Measurements from ENCODE around the gene C3orf20.

GRCh38 chr3:14689247-14689980 is 14.5 kb downstream of the C3orf20 start:
- TF ChIP-seq POLR2AphosphoS5 (IDR thresholded peaks at IDR 0.05) = no peak
- TF ChIP-seq, protein P1, sequence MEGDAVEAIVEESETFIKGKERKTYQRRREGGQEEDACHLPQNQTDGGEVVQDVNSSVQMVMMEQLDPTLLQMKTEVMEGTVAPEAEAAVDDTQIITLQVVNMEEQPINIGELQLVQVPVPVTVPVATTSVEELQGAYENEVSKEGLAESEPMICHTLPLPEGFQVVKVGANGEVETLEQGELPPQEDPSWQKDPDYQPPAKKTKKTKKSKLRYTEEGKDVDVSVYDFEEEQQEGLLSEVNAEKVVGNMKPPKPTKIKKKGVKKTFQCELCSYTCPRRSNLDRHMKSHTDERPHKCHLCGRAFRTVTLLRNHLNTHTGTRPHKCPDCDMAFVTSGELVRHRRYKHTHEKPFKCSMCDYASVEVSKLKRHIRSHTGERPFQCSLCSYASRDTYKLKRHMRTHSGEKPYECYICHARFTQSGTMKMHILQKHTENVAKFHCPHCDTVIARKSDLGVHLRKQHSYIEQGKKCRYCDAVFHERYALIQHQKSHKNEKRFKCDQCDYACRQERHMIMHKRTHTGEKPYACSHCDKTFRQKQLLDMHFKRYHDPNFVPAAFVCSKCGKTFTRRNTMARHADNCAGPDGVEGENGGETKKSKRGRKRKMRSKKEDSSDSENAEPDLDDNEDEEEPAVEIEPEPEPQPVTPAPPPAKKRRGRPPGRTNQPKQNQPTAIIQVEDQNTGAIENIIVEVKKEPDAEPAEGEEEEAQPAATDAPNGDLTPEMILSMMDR (IDR thresholded peaks at IDR 0.05) = no peak
- TF ChIP-seq POLR2A (IDR thresholded peaks at IDR 0.05) = no peak
